Endodermal cell (in vitro differentiated cells): Measurements from ENCODE around the gene SLC35E4. TPM values are rescaled to one million over a fixed set of nuclear protein-coding genes. Genes with fewer than 3 reads are reported as not detected.
"Not testable (repeated sequence)": the region's sequence is repeated elsewhere in the genome, so short reads cannot be mapped to it uniquely, and the experiment has no call there.

Source experiments
- DNase-seq: peaks from one replicate; pipeline ENCODE4 v3.0.0-alpha.2; 2017
- H3K27ac ChIP-seq: 2 replicates; pipeline ENCODE4 v1.5.1; 2013; ENCODE audit warnings: mild to moderate bottlenecking, low read depth, low read length, moderate library complexity
- H3K27me3 ChIP-seq: 2 replicates; pipeline ENCODE4 v1.6.1; 2013; ENCODE audit warnings: mild to moderate bottlenecking, low read length, moderate library complexity; ENCODE audit not compliant: insufficient read depth, control insufficient read depth, poor library complexity, severe bottlenecking
- H3K36me3 ChIP-seq: 2 replicates; pipeline ENCODE4 v1.7.0; 2013; ENCODE audit warnings: mild to moderate bottlenecking, low read length, moderate library complexity; ENCODE audit not compliant: control insufficient read depth, insufficient read depth
- H3K4me1 ChIP-seq: one replicate; pipeline ENCODE4 v1.7.0; 2013; ENCODE audit warnings: low read length; ENCODE audit not compliant: control insufficient read depth, insufficient read depth
- H3K4me3 ChIP-seq: 2 replicates; pipeline ENCODE4 v1.5.1; 2013; ENCODE audit warnings: mild to moderate bottlenecking, low read length, moderate library complexity
- H3K9ac ChIP-seq: 2 replicates; pipeline ENCODE4 v1.6.1; 2013; ENCODE audit warnings: mild to moderate bottlenecking, low read length, moderate library complexity; ENCODE audit not compliant: poor library complexity, severe bottlenecking; ENCODE audit errors: extremely low read depth
- H3K9me3 ChIP-seq: 2 replicates; pipeline ENCODE4 v1.6.1; 2013; ENCODE audit warnings: mild to moderate bottlenecking, low read length, moderate library complexity; ENCODE audit not compliant: control insufficient read depth
- H3K27ac Mint-ChIP-seq: 2 replicates; pipeline ENCODE4 v1.8.0; 2020; ENCODE audit warnings: mixed read lengths
- H3K27me3 Mint-ChIP-seq: 2 replicates; pipeline ENCODE4 v1.8.0; 2021; ENCODE audit warnings: mild to moderate bottlenecking, mixed read lengths; ENCODE audit not compliant: insufficient read depth
- H3K36me3 Mint-ChIP-seq: 2 replicates; pipeline ENCODE4 v1.8.0; 2020; ENCODE audit warnings: low read depth, mixed read lengths
- H3K4me1 Mint-ChIP-seq: 2 replicates; pipeline ENCODE4 v1.8.0; 2020; ENCODE audit warnings: mixed read lengths
- H3K4me3 Mint-ChIP-seq: 2 replicates; pipeline ENCODE4 v1.8.0; 2020; ENCODE audit warnings: mild to moderate bottlenecking, moderate library complexity, mixed read lengths
- H3K9me3 Mint-ChIP-seq: 2 replicates; pipeline ENCODE4 v1.8.0; 2020; ENCODE audit warnings: mild to moderate bottlenecking, mixed read lengths
- WGBS, 2 experiments: methylation state at CpG; one replicate each; pipeline versions ENCODE4 v1.1.5 to v1.1.7; 2013; ENCODE audit warnings: missing lambda C conversion rate in 2 of 2, mixed read lengths in 1 of 2; ENCODE audit not compliant: insufficient coverage in 1 of 2, insufficient read length in 1 of 2; 5-methylcytosine and 5-hydroxymethylcytosine counted together
- total RNA-seq, 2 donors: library from RNA; stranded (reverse); fragmentation: NEBNext Ultra II Directional in 1 of 2; extraction: Animal tissue kit (Norgen Biotek cat#: 25700) in 1 of 2; gene quantifications; 2 replicates in 1 of 2; 3 replicates in 1 of 2; pipeline ENCODE4 v1.2.1, GENCODE V29; 2021
- TF ChIP-seq, protein P1 (sequence below): fragments of 200-600 bp; sonication (generic); conservative IDR thresholded peaks from 2 replicates; pipeline ENCODE4 v1.5.0; 2021; ENCODE audit warnings: antibody characterized with exemption, mild to moderate bottlenecking

The SLC35E4 gene
- total RNA-seq, 2 donors from 2014 or later, result 2.3 to 3.9 TPM

DNA sequence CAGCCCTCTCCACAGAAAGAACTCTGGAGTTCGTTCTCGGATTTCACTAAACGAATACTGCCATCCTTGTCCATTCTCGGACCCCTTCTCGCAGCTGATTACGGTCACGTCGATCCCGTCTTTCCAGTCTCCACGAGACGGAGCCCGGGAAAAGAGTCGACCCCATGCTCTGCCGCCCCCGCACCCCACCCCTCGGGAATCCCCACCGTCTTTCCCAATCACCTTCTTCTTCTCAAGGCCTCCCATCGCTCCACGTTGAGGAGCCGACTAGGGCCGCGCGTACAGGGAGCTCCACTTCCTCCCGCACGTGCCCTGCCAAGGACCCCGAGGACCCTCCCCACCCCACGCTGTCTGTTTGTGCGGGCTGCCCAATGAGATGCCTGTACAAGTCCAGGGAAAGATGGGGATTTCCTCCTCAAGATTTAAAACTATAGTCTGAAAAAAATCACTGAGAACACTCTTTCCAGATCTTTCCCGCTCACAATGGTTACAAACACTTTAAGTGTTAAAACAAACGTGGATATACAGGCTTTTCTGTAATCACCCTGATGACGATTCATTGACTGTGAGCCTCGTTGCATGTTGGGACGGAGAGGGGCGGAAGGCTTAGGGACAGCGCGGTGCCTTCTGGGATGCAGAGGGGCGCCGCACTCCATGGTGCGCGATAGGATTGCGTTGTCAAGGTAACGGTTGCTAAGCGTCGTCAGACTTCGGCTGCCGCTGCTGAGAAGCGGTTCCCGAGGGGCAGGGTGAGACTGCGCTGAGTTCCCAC is 43.8 kb upstream of the SLC35E4 start, which contains the start of gene PES1:
Gene PES1 (minus strand): TSS at position 323 of the 772 bp plus-strand sequence. CDS start 77 bp downstream, at position 246.
- peaks cover 20% of the 10 kb centered on the region for H3K27me3 ChIP-seq
- 0 to 1% methylated on average over 30 to 49 of the region's 49 CpGs for WGBS, 2 experiments
- peaks cover 32% of the 10 kb centered on the region for H3K36me3 ChIP-seq
- H3K9ac ChIP-seq, result peak within 1 kb of the TSS; percentile 90
- H3K27me3 Mint-ChIP-seq, result peaks cover 20% of the 10 kb centered on the region
- peaks cover 25% of the 10 kb centered on the region for H3K36me3 Mint-ChIP-seq
- H3K27ac Mint-ChIP-seq, result no peak within 1 kb of the TSS
- peaks cover 7% of the 10 kb centered on the region for H3K4me1 Mint-ChIP-seq
- peak within 1 kb of the TSS; percentile 99 for H3K4me3 ChIP-seq
- no peaks in the 10 kb centered on the region for H3K9me3 Mint-ChIP-seq
- TF ChIP-seq, protein P1, sequence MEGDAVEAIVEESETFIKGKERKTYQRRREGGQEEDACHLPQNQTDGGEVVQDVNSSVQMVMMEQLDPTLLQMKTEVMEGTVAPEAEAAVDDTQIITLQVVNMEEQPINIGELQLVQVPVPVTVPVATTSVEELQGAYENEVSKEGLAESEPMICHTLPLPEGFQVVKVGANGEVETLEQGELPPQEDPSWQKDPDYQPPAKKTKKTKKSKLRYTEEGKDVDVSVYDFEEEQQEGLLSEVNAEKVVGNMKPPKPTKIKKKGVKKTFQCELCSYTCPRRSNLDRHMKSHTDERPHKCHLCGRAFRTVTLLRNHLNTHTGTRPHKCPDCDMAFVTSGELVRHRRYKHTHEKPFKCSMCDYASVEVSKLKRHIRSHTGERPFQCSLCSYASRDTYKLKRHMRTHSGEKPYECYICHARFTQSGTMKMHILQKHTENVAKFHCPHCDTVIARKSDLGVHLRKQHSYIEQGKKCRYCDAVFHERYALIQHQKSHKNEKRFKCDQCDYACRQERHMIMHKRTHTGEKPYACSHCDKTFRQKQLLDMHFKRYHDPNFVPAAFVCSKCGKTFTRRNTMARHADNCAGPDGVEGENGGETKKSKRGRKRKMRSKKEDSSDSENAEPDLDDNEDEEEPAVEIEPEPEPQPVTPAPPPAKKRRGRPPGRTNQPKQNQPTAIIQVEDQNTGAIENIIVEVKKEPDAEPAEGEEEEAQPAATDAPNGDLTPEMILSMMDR, result no peak
- peak; percentile 97 for DNase-seq
- peak within 1 kb of the TSS; percentile 97 for H3K27ac ChIP-seq
- no peaks in the 10 kb centered on the region for H3K9me3 ChIP-seq
- no peak within 1 kb of the TSS for H3K4me3 Mint-ChIP-seq
- H3K4me1 ChIP-seq, result no peaks in the 10 kb centered on the region

DNA sequence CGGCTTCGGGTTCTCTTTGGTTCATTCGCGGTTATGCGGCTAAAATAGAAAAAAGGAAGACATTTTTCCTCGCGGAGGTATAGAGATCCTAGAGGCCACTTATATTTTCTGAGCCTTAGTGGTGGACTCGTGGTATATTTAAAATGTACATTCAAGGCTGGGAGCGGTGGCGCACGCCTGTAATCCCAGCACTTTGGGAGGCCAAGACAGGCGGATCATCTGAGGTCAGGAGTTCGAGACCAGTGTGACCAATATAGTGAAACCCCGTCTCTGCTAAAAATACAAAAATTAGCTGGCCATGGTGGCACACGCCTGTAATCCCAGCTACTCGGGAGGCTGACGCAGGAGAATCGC is 43.2 kb upstream of the SLC35E4 start:
- not testable (repeated sequence) for H3K4me3 ChIP-seq, H3K9ac ChIP-seq, H3K4me1 Mint-ChIP-seq, H3K4me3 Mint-ChIP-seq, DNase-seq, H3K27ac Mint-ChIP-seq, H3K9me3 ChIP-seq, H3K4me1 ChIP-seq, H3K9me3 Mint-ChIP-seq
- 52 to 53% methylated on average over 17 to 18 of the region's 18 CpGs for WGBS, 2 experiments
- H3K36me3 ChIP-seq, result peaks cover 27% of the 10 kb centered on the region
- H3K27me3 Mint-ChIP-seq, result peaks cover 20% of the 10 kb centered on the region
- peaks cover 20% of the 10 kb centered on the region for H3K27me3 ChIP-seq
- peaks cover 19% of the 10 kb centered on the region for H3K36me3 Mint-ChIP-seq
- H3K27ac ChIP-seq, result peak overlapping the region; percentile 64

DNA sequence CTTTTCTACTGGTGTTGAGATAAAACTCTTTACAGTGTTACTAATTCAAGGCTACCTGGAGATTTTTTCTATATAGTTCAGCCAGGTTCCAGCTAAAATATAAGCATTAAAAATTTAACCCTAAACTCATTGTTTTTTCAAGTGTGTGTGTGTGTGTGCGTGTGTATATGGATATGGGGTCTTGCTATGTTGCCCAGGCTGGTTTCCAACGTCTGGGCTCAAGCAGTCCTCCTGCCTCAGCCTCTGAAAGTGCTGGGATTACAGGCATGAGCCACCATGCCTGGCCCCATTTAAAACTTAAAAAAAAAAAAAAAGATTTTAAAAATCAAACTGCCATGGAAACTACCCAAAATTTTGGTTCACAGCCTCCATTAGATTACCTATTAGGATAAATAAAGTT is 39.4 kb upstream of the SLC35E4 start:
- WGBS, 2 experiments, result 76% methylated on average over 2 of the region's 2 CpGs; no CpG with 5 or more reads in 1 of the 2 experiments
- Mint-ChIP-seq H3K4me1 (peaks cover 7% of the 10 kb centered on the region), H3K27me3 (peaks cover 20% of the 10 kb centered on the region)

More for the DNA sequence above, 39.4 kb upstream of the SLC35E4 start:
- no peak overlapping the region for H3K27ac Mint-ChIP-seq
- Histone ChIP-seq H3K4me1 (no peaks in the 10 kb centered on the region), H3K27me3 (peaks cover 20% of the 10 kb centered on the region), H3K36me3 (no peaks in the 10 kb centered on the region), H3K9me3 (no peaks in the 10 kb centered on the region), H3K27ac (no peak overlapping the region), H3K4me3 (no peak overlapping the region), H3K9ac (no peak overlapping the region)
- H3K4me3 Mint-ChIP-seq, result no peak overlapping the region
- no peaks in the 10 kb centered on the region for H3K36me3 Mint-ChIP-seq
- H3K9me3 Mint-ChIP-seq, result peaks cover 5% of the 10 kb centered on the region
- no peak for DNase-seq
- TF ChIP-seq, protein P1, result no peak
